ENCODE results near the gene ARSH.

- TF ChIP-seq POLR2AphosphoS5 (IDR thresholded peaks at IDR 0.05), result no peak
- TF ChIP-seq CTCF (IDR thresholded peaks at IDR 0.05), result no peak
Observed at GRCh38 chrX:2972391-2972790, 34.0 kb upstream of the ARSH start.
